Activated CD4-positive, alpha-beta T cell treated with anti-CD3 and anti-CD28 coated beads, Interleukin-2, amount 50 U/mL, for 1 hour (primary cell): ENCODE results near the gene BTBD17.

Experiments
- DNase-seq: peaks from one replicate; pipeline ENCODE4 v3.0.0-alpha.2; 2020

The BTBD17 gene

DNA sequence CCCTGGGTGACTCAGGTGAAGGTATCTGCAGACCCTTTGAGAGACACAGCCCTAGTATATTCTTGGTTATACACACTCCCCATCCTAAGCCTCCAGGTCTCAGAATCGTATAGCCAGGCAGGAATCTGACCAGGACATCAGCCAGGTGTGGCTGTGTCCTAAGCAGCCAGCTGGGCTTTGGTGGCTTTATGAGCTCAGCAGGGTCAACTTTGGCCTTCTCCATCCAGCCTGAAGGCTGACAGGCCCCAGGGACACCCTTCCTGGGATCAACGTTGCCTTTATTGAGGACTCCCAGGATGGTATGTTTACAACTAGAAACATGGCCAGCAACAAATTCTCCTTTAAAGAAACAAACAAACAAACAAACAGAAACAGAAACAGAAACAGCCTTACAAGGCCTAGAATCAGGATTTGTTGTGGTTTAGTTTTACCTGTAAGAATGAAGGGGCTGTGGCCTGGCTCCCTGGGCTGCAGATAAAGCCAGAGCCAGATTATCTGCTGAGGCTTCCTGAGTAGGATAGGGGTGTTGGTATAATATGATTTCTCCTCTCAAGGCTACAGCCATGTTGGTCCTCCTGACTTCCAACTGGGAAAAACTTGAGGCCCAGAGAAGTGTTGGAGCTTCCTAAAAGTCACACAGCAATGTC, 27.2 kb downstream of the BTBD17 start:
- DNase-seq: no peak

DNA sequence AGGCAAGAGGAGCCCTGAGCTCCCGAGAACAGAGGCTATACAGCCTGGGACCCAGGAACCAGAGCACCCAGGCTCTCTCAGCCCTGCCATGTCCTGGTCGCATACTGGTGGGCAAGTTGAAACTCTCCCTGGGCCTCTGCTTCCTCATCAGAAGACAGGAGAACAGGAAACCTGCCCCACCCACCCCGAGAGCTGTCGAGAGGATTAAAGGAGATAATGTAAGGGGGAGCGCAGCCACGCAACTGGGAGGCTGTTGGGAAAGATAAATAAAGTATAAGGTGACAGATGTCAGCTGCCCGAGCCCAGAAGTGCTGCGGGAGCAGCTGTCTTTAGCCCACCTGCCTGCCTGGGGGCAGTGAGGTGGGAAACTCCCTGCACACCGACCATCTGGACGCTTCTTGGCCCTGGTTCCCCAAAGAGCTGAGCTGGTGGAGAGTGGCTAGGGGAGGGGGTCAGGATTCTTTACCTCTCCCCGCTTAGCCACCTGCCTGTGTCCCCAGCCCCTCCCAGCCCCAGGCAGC, 28.8 kb downstream of the BTBD17 start:
- no peak for DNase-seq

DNA sequence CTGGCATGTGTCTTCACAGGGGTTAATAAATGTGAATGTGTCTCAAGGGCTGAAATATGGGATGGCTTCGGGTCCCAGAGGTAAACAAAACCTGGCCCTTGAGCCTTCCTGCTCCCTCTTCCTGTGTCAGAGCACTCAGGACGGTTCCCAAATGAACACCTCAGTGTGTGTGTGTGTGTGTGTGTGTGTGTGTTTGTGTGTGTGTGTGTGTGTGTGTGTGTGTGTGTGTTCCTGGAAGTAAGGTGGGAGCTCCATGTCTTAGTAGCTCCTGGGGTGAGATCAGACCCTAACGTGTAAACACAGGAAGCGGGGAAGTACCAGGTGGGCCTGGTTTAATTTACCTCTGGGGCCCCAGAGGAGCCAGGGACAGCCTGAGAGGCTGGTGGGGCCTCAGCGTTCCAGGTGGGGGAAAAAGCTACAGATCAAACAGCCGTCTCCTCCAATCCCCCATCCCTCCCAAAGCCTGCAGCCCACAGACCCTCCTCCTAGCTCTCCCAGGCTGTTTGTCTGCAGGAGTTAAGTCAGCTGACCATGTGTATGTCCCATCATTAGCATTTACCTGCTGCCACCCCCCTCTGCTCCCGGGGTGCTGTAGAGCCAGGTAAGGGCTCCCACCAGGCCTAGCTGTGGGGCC, 29.5 kb downstream of the BTBD17 start:
- no peak for DNase-seq

DNA sequence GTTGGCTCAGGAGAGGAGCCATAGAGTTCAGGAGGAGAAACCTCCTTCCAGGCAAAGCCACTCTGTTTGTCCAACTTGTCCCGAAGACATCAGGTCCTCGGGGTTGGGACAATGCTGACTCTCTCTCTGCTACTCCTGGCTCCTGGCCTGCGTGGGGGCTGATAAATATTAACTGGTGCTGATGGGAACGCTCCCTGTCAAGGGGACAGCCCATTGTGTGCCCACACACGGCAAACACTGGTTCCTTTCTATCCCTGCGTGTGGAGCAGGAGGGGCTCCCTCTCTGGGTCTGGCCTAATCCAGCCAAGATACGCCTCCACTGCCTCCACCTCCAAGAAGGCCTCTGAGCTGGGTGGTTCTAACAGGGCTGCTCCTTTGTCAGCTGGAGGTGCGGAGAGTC, 31.2 kb downstream of the BTBD17 start:
- DNase-seq: no peak

DNA sequence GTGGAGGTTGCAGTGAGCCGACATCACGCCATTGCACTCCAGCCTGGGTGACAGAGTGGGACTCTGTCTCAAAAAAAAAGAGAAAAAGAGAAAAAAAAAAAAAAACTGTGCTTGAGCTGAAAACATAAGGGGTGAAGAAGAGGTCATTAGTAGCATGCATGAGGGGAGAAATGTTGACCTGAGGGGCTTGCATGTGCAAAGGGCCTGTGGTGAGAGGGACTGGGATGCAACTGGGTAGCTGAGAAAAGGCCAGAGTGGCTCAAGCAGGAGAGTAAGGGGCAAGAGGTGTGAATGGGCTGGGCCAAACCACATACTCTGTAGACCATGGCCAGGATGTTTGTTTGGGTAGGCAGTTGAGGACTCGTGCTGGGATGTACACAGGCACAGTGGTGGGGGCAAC, 32.3 kb downstream of the BTBD17 start:
- DNase-seq: no peak

DNA sequence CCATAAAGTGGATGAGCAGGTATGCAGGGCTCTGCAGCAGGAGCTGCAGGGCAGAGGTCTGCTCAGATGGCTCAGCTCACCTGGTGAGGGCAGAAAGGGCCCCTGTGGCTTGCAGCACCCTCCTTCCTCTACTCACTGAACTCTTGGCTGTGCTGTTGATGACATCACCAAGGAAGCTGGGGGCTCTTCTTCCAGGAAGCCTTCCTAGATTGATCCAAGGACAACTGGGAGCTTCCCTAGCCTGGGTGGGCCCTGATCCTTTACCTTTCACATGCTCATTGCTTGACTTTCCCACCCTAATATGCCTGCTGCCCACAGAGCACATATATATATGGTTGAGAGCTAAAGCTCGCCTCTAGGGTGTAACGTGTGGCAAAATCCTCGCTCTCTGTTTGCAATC, 33.2 kb downstream of the BTBD17 start:
- no peak for DNase-seq

DNA sequence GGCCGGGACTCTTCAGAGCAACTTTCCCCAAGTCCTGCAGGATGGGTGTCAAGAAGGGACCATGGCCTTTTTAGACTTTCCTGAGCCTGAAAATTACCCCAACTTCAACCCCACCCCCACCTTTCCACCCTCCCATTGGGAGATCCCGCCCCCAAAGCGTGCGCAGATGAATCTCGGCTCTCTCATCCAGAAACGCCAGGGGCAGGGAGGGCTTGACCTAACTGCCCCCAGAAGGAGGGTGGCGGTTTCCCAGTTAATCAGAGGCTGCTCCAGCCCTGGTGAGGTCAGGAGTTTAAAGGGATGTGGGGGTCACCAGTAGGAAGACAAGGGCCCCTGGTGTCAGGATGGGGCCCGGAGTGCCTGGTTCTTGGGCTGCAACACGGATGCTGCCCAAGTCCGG, 35.2 kb downstream of the BTBD17 start:
- DNase-seq: no peak

DNA sequence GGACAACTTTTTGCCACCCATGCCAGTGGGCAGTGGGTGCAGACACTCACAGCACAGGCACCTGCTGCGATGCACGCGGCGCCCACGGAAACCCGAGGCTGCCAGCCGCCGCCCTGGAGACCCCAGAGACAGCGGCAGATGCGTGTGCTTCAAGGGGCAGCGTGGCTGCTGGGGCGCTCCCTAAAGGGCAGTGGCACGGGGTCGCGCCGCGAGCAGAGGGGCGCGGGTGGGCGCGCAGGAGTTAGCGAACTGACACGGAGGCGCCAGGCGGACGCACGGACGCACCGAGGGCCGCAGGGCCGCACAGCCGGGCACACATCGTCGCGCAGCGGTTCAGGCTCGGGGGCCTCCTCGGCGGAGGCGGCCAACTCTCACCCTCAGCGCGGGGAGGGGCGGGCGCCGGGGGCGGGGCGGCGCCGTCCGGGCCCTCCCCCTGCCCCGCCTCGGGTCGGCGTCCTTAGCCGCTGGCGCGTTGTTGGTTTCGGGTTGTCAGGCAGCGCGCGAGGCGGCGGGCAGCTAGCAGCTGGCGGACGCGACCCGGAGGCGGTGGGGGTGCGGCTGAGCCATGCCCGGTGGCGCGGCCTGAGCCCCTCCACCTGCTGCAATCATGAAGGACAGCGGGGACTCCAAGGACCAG, 35.8 kb downstream of the BTBD17 start, which contains the start of gene KIF19:
KIF19 (plus strand) TSS at position 484 of the 637 bp plus-strand sequence; CDS start at position 608, 124 bp downstream.
- peak; percentile 49 for DNase-seq

DNA sequence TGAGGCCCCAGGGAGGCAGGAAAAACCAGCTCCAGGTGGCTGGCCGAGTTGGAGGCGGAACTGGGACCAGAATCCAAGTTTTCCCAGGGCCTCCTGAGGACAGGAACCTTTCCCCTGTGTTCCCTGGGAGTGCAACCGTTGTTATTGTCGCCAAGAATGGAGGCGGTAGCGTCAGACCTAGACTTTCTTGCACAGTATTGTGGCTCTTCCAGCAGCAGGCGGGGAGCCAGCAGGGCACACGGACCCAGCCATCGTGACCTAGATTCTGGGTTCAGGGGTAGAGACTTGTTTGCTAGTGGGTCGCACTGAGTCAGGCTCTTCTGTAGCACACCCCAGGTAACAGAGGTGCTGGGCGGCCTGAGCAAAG, 36.3 kb downstream of the BTBD17 start:
- DNase-seq: no peak

DNA sequence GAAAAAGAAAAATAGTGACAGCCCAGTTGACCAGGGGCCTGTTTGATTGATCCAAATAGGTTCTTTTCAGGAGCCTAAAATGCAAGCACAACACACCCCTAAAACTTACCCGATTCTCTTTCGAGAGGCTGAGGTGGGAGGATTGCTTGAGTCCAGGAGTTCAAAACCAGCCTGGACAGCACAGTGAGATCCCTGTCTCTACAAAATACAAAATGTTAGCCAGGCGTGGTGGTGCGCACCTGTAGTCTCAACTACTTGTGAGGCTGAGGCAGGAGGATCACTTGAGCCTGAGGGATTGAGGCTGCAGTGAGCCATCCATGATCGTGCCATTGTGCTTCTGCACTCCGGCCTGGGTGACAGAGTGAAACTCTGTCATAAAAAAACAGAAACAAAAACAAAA, 37.1 kb downstream of the BTBD17 start:
- no peak for DNase-seq

DNA sequence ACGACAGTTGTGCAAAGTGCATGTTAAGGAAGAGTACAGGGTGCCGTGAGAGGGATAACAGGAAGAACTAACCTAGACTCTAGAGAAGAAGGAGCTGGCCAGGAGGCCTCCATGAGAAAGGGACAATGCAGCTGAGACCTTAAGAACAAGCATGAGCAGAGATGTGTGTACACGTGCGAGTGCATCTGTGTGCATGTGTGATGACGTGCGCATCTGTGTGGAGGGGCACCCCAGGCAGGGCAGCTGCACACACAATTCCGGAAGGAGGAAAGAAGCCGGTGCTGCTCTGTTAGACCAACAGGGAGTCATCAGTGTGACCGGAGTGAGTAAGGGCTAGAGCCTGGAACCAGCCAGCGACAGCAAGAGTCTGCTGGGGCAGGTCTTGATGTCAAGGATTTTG, 43.3 kb downstream of the BTBD17 start:
- no peak for DNase-seq

DNA sequence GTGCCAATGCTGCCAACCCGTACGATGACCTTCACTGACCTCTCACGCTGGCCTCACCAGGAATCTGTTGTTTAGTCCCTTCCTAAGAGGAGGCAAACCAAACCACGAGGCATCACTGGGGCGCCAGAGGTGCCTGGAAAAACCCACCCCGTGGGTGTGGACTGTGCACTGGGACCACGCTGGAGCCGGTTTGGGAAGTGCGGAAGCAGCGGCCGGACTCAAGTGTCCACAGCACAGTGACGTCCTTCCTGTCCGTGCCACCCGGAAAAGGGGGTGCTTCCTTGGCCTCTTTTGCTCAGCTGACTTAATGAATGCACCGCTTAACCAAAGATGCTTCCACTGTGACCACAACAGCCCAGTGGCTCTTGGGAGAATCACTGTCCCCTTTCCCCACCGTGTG, 44.6 kb downstream of the BTBD17 start:
- no peak for DNase-seq

DNA sequence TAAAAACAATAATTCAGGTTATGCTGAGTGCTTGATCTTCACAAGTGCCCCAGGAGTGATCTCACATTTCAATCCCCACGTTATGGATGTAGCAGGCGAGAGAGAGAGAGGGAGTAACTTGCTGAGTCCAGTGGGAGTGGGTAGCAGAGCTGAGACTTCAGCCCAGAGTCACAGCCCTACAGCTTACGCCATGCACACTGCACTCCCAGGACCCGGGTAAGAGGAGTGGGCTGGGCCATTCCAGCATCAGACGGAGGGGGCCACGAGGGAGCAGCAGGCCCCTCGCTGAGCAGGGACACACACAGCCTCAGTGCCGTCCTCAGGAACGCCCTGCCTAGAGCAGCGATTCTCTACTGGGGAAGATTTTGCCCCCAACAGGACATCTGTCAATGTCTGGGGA, 45.4 kb downstream of the BTBD17 start:
- DNase-seq: no peak

DNA sequence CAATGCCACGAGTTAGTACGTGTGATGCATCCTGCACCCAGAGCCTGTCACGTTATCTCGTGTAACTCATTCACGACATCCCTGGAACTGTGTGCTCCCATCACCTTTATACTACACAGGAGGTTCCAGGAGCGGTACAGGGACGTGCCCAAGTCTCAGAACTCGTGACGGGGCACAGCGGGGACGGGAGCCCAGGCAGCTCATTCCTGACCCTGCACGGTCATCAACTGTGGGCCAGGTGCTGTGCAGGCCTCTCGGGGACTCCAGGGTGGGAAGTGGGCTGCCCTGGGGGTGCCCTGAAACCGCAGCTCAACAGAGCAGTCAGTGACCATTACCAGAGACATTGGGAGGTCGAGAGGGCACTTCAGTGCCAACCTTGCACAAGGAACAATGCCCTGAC, 46.8 kb downstream of the BTBD17 start:
- DNase-seq: no peak

DNA sequence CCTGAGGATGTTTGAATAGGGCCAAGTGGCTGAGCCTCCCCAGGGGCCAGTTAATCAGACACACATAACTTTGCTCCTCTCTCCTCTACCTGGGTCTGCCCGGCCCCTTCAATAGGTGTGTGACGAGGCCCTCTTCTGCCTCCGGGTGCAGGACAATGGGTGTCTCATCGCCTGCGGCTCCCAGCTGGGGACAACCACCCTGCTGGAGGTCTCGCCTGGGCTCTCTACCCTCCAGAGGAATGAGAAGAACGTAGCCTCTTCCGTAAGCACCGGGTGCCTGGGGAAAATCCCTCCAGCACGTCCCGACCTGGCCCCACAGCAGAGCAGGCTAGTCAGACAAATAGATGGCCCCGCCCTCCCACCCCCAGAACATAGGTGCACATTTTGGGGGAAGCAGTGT, 51.8 kb downstream of the BTBD17 start:
- no peak for DNase-seq

DNA sequence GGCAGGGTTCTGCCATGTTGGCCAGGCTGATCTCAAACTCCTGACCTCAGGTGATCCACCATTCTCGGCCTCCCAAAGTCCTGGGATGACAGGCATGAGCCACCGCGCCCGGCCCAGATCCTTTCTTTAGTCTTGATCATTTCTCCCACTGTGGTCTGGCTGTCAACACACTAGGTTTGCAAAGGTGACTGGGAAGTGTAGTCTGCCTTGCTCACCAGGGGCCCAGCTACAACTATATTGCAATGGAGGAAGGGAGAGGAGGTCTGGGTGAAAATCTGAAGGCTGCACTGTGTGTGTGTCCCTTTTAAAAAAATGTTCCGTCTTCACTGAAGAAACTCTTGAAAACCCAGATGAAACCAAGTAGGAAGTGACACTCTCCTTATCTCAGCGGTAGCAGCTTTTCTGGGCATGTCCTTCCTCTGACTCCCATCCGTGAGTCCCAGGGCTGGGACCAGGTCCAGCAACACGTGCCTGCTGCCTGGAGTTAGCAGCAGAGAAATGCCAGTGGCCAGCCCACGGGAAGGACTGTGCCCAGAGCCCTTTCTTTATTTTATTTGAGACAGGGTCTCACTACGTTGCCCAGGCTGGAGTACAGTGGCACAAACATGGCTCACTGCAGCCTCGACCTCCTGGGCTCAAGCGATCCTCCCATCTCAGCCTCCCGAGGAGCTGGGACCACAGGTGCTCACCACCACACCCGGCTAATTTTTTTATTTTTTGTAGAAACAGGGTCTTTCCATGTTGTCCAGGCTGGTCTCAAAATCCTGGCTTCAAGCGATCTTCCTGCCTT, 53.5 kb downstream of the BTBD17 start:
- DNase-seq: no peak
